SKM-1 (cell line): ENCODE data around the gene ASB6.
"Not testable (repeated sequence)": the region's sequence is repeated elsewhere in the genome, so short reads cannot be mapped to it uniquely, and the experiment has no call there.

Experiments
- DNase-seq: peaks from one replicate; lab custom pipeline; 2025; ENCODE audit not compliant: unreplicated experiment; lab: John Stamatoyannopoulos, UW

Gene ASB6

GRCh38 chr9:129667850-129668249 lies 25.9 kb upstream of the ASB6 start:
- DNase-seq = no peak

DNA sequence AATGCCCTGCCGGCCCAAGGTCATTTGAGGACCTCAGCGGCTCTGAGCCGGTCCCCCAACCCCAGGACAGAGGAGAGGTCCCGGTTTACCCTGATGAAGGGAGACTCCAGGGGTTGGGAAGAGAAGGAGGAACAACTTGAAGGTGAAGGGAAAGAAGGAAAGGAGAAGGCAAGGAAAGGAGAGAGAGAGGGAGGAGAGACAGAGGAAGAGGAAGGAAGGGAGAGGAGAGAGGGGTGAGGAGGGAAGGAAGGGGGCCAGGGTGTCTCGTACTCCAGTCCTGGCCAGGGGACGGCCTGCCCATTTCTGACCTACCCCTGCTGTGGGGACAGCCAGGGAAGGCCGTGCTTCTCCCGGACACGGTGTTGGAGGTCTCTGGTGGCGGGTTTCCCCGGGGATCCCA lies 25.4 kb upstream of the ASB6 start:
- DNase-seq = no peak

DNA sequence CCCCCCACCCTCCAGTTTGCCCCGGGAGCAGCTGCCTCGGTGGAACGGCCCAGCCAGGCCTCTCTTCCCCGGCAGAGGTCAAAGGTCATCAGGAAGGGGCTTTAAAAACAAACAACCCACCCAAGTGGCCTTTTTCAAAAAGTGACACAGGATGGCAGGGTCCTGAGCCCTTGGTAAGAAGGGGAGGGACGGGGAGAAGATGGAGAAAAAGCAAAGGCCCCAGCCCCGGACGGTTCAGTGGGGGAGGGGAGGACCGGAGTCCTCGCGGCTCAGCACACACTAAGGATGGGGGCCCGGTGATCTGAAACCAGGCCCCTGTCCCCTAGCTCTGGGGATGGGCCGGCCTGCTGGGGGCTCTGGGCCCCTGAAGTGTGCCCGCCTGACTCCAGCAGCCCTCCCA lies 24.6 kb upstream of the ASB6 start:
- DNase-seq = no peak

DNA sequence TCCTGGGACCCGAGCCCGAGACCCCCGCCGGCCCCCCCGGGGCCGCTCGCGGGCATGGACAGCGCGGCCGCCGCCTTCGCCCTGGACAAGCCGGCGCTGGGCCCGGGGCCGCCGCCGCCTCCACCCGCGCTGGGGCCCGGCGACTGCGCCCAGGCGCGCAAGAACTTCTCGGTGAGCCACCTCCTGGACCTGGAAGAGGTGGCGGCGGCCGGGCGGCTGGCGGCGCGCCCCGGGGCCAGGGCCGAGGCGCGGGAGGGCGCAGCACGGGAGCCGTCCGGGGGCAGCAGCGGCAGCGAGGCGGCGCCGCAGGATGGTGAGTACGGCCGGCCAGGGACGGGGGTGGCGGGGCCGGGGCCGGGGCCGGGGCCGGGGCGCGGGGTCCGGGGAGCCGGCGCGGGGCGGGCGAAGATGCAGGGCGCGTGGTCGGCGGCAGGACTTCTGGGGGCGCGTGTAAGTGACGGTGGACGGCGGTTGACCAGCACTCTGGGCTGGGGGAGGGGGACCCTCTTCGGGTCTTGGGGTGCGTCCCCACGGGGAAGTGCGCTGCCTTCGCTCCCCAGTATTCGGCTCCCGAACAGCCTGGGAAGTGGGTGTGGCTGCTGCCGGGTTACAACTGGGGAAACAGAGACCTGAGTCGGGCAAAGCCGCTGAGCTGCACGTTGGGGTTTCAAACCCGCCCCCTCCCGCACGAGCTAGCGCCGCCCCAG lies 24.0 kb upstream of the ASB6 start:
- no peak for DNase-seq

DNA sequence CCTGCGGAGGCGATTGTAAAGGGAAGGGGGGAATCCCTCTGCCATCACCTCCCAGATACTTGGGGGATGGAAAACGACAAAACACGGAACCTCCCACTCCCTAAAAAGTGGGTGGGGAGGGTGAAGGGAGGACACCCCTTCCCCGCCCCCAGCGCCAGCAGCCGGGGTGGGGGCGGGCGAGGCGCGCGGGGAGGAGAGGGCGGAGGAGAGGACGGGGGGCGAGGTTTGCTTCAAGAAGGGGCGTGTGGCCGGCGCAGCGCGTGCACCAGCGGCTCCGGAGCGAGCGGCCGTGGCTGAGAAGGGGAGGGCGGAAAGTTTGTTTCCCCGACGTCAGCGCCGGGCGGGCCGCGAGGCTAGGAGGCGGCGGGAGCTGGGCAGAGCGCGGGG lies 23.4 kb upstream of the ASB6 start, which contains the start of gene PRRX2:
TSS of gene PRRX2 (plus strand) at position 259 of the 387 bp plus-strand sequence. CDS start 221 bp downstream, outside the sequence.
- DNase-seq = no peak

DNA sequence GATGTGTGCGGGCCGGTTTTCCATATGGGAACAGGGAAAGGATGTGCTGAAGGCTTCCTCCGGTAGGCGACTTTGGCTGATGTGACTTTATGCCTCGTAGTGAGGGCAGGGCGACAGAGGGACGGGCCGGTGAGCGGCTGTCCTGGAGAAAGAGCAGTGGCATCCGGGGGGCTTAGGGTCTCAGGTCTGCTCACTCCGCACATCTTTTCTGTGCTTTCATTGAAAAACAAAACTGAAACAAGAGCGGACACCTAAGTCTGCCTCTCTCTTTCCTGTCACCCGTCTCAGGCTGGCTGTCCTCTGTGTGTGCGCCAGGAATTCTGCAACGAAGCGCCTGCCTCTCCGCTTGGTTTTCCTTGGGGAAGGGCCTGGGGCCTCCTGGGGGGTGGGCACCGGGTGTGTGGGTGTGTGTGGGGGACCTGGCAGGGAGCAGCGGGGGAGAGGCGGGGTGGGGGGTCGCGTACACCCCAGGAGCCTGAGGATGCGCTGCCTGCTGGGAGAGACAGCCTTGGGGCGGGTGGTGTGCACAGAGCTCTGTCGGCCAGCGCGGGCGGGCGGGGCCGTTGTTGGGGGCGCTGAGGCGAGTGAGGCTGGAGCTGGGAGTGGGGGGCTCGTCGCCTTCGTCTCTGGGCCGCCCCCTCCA lies 22.9 kb upstream of the ASB6 start:
- DNase-seq = no peak

GRCh38 chr9:129662239-129662638 lies 20.3 kb upstream of the ASB6 start:
- DNase-seq = not testable (repeated sequence)

DNA sequence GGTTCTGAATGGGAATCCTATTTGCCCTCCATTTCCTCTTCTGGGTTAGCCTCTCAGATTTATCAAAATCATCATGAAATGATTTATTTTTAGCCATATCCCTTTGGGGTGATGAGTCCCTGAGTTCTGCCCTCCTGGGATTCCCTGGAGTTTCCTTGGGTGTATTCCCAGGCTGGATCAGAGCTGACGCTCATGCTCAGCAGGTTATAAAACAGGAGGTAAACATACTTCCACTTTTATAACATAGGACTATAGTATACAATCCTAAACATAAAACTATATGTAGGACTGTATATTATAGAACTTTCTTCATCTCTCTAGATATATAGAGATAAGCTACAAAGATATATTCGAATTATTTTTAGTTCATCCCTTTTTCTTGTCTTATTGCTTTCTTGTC lies 19.1 kb upstream of the ASB6 start:
- no peak for DNase-seq

DNA sequence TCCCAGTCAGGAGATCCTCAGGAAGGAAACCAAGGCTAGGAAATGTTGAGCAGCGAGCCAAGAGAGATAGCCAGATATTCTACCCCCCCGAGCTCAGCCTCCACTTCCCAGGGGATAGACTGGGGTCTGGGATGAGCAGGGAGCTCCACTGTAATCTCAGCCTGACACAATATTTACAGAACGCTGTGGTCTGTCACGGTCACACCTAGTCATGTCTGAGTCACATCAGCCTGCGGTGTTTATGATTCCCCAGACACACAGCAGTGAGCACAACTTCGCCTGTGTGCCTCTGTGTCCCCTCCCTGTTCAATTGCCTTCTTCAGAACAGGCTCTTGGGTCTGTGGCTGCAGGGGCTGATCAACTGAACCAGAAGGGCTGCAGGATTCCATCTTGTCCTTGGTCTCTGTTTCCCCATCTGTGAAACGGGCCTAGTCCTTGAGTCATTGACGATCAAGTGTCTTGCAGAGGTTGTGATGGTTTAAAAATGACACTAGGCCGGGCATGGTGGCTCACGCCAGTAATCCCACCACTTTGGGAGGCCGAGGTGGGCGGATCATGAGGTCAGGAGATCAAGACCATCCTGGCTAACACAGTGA lies 14.9 kb upstream of the ASB6 start:
- DNase-seq = no peak

- DNase-seq = no peak
Measured at GRCh38 chr9:129655696-129656095, 13.7 kb upstream of the ASB6 start.

- DNase-seq = no peak
Measured at GRCh38 chr9:129655154-129655553, 13.2 kb upstream of the ASB6 start.

DNA sequence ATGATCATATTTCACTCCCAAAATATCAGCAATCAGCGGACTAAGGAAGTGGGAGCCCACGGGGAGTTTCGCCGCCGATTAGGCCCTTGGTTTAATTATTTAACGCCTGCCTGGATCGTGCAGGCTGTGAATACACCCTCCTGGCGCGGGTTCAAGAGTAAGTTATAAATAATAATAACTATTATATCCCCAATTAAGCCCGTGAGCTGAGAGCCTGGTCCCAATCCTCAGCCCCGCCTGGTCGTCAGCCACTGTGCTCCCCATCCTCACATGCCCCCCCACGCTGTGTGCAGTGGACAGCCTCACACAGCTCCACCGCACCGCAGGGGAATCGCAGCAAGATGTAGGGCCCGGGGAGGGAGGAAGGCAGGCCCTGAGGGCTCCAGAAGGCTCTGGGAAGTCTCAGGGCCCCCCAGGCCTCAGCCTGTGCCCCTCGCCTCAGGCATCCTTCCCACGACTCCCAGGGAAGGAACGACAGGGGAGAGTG lies 12.6 kb upstream of the ASB6 start:
- DNase-seq = no peak

- DNase-seq = no peak
Measured at GRCh38 chr9:129653823-129654553, 12.0 kb upstream of the ASB6 start.

DNA sequence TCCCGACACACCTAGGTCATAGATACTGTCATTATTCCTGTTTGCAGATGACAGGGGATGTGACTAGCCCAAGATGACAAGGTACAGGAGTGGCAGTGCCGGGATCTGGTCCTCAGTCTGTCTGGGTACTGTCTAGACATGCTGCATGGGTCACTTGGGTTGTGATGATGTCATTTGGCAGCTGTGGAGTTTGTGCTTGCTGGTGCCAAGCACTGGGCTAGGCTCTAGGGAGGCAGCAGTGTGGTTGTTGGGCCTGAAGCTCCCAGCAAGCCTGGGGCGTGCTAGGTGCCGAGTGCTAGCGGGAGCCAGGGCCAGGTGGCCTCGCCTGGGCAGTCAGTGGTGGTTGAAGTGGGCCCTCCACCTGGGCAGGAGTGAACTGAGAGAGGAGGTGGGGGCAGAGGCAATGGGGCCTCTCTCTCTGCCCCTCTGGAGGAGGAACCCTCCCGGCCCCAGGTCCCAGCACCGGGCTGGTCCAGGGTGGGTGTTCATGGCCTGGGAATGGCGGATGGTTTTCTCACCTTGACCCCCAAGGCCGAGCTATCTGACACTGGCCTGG lies 8.8 kb upstream of the ASB6 start:
- no peak for DNase-seq

DNA sequence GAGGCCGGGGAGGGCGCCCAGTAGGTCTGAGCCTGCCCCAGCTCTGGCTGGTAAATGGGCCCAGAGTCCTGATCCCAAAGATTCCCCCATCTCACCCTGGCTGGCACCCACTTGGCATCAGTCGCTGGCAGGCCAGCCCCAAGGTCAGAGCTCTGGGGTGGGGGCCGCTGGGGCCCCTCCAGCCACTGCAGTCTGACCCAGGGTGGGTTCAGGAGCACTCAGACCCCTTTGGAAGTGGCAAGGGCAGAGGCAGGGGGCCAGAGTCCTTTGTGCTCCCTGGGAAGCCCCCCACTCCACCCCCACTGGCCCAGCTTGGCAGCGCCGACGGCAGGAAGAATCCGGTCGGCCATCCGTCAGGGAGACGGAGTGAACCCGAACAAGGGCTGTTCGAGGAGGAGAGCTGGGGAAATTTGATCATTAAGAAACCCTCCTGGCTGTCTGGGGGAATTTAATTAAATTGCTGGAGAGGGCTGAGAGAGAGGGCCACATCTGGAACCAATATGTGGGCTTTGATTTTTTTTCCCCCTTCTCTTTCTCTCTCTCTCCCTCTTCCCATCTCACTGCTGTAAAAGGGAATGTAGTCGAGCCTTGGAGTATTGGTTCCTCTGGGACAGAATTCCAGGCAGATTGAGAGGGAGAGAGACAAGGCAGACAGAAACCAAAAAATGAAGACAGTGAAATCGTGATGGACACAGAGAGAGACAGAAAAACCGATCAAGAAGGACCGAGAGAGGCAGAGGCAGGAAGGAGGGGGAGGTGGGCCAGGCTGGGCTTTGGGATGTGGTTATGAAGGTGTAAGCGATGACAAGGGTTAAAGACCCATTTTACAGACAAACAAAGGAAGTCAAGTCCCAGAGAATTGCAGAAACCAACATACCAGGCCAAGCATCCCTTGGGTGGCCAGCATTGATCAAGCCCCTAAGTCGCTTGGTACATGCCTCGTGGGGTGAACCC lies 8.1 kb upstream of the ASB6 start:
- no peak for DNase-seq

DNA sequence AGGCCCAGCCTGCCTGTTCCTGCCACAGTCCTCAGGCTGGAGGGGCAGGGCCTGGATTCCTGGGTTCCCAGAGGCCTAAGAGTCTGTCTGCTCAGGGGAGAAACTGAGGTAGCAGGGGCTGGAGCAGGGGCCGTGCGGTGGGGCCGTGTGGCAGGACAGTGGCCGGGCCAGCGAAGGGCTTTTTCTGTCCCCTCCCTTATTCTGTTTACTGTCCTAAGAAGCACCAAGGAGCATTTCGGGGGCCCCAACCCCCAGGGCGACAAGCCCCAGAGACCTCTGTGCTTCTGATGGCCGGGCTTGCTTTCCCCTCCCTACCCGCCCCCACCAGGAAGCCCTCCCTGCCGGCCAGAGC lies 6.8 kb upstream of the ASB6 start:
- DNase-seq = no peak

- DNase-seq = no peak
Measured at GRCh38 chr9:129648092-129648763, 6.3 kb upstream of the ASB6 start.

DNA sequence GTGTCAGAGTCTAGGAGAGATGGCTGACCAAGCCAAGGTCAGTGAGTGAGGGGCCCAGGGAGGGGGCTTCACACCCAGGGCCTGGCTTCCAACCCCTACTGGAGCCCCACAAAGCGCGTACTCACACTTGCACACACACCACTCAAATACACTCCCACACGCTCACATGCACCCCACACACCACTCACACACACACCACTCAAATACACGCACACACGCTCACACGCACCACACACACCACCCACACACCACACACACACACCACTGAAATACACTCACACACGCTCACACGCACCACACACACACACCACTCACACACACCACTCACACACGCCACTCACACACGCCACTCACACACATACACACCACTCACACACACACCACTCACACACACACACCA lies 5.7 kb upstream of the ASB6 start:
- DNase-seq = no peak

DNA sequence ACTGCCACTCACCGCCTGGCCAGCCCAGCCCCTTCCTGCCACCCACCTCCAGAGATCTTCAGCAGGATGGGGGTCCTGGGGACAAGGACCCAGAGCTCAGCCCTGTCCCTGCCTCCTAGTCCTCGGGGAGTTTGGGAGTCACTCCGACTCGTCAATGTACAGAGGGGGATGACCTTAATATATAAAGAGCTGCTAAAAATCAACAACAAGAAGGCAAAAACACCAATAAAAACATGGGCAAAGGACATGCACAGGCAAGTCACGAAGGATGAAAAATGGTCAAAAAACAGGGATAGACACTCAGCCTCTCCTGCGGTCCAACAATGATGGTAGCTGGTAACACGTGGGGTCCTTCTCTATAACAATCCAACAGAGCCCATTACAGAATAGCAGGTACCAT lies 4.7 kb upstream of the ASB6 start:
- no peak for DNase-seq

DNA sequence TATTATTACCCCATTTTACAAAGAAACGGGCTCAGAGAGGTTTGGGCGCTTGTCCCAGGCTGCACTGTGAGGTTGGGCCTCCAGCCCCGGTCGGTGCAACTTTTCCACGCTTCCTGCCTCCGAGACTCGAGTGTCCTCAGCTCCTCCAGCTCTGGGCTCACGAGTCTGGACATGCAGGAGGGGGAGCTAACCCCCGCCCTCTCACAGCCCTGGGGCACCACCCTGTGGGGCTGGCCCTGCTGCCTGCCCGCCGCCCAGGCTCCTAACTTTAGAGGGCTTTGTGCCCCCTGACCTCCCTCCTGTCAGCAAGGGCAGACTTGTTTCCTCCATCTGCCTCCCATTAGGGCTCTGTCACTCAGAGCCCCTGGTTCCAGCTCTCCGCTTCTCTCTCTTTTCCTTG lies 4.3 kb upstream of the ASB6 start:
- no peak for DNase-seq
